Thyroid gland (tissue), 4 donors: Measurements from ENCODE around the gene SCN3A. TPM values are rescaled to one million over a fixed set of nuclear protein-coding genes. Genes with fewer than 3 reads are reported as not detected.

Source experiments
- DNase-seq, 2 donors: peaks; one replicate each; pipeline ENCODE4 v3.0.0-alpha.2; 2019
- H3K27ac ChIP-seq, 3 donors: fragments of 200-600 bp; sonication (generic); 1 replicate in 2 of 3; 2 replicates in 1 of 3; pipeline ENCODE4 v1.5.1; 2016 to 2019; ENCODE audit warnings: mild to moderate bottlenecking in 1 of 3, moderate library complexity in 1 of 3
- H3K27me3 ChIP-seq: fragments of 200-600 bp; sonication (generic); one replicate; pipeline ENCODE4 v1.5.1; 2019
- H3K36me3 ChIP-seq, 2 donors: fragments of 200-600 bp; sonication (generic); one replicate each; pipeline ENCODE4 v1.5.1; 2016 to 2019
- H3K4me1 ChIP-seq, 2 donors: fragments of 200-600 bp; sonication (generic); one replicate each; pipeline ENCODE4 v1.5.1; 2017 to 2019
- H3K4me3 ChIP-seq, 3 donors: fragments of 200-600 bp; sonication (generic); replicated peaks in 1 of 3; 1 replicate in 2 of 3; 2 replicates in 1 of 3; pipeline ENCODE4 v1.5.1; 2016; ENCODE audit warnings: mild to moderate bottlenecking in 1 of 3
- H3K9me3 ChIP-seq: fragments of 200-600 bp; sonication (generic); one replicate; pipeline ENCODE4 v1.5.1; 2017
- POLR2A ChIP-seq, 2 donors: fragments of 450-650 bp; IDR thresholded peaks; one replicate each; pipeline ENCODE4 v1.6.1; 2017; ENCODE audit warnings: antibody characterized with exemption in 2 of 2, mild to moderate bottlenecking in 2 of 2, moderate library complexity in 1 of 2
- WGBS, 2 donors: methylation state at CpG; one replicate each; pipeline ENCODE4 v1.1.5; 2017; 5-methylcytosine and 5-hydroxymethylcytosine counted together
- intact Hi-C: fragments of 100-400 bp; cut with DNase I; formaldehyde crosslinking; loops from one replicate; pipeline ENCODE4 v1.15.1; 2023
- total RNA-seq, 4 donors: library from RNA; depleted of rRNA; stranded (reverse); fragments of >200 nt; gene quantifications; one replicate each; pipeline ENCODE4 v1.2.3, GENCODE V29; 2016
- TF ChIP-seq, protein P1 (sequence below), 6 experiments: fragments of 200-600 bp in 3 of 6; fragments of 450-650 bp in 3 of 6; sonication (generic) in 3 of 6; IDR thresholded peaks; one replicate each; pipeline ENCODE4 v1.5.1; 2016 to 2019; ENCODE audit warnings: antibody characterized with exemption in 6 of 6, mild to moderate bottlenecking in 2 of 6, inconsistent platforms in 1 of 6, moderate library complexity in 1 of 6

Gene SCN3A
- 10 to 100 TPM in 1 of 4 donors, 1 to 10 TPM in 3; 3.0 to 12.5 (median 4.1) TPM for total RNA-seq

DNA sequence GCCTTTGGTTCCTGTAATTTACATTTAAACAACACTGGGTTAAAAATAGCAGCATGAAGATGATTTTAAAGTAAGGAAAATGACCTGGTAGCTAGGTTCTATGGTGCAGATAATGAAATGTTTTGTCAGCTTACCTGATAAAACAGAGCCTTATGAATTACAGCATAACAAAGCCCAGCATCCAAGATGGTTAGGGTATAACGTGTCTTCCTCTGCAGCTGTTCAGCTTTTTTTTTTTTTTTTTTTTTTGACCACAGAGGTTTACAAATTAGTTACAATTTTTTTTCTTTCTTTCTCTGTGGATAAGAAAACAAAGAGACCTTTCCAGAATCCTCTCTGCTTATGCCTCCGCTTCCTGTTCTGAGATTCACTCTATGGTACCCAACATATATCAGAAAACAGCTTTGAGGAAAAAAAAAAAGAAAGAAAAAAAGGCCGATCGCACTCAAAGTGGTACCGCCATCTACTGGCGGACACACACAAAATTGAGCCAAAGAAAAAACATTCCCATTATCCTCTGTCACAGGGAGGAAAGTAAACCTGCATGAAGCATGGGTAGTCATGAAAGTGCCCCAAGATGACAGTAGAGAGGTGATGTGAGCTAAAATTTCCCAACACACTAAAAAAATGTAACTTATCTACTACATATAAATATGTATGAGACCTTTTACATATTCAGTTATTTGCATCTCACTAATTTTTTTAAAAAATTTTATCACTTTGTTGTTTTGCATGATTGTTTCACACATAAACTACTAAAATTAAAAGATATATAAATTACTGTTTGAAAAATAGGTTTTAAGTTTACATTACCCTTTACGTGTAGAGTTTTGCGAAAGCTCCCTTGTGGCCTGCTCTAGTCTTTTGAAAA lies at the start of gene SCN3A:
TSS of gene SCN3A (minus strand) at position 362 of the 871 bp plus-strand sequence. CDS start 27,656 bp downstream, outside the sequence.
- Histone ChIP-seq H3K4me1 (no peaks in the 10 kb centered on the region), H3K9me3 (no peaks in the 10 kb centered on the region), H3K27ac (no peak within 1 kb of the TSS), H3K36me3 (no peaks in the 10 kb centered on the region), H3K27me3 (no peaks in the 10 kb centered on the region), H3K4me3 (no peak within 1 kb of the TSS)
- TF ChIP-seq, protein P1, sequence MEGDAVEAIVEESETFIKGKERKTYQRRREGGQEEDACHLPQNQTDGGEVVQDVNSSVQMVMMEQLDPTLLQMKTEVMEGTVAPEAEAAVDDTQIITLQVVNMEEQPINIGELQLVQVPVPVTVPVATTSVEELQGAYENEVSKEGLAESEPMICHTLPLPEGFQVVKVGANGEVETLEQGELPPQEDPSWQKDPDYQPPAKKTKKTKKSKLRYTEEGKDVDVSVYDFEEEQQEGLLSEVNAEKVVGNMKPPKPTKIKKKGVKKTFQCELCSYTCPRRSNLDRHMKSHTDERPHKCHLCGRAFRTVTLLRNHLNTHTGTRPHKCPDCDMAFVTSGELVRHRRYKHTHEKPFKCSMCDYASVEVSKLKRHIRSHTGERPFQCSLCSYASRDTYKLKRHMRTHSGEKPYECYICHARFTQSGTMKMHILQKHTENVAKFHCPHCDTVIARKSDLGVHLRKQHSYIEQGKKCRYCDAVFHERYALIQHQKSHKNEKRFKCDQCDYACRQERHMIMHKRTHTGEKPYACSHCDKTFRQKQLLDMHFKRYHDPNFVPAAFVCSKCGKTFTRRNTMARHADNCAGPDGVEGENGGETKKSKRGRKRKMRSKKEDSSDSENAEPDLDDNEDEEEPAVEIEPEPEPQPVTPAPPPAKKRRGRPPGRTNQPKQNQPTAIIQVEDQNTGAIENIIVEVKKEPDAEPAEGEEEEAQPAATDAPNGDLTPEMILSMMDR (IDR thresholded peaks at IDR 0.05): peak in 3 of 6 experiments; percentile 19 to 59 (median 50)
- no peak for TF ChIP-seq POLR2A (IDR thresholded peaks at IDR 0.05)
- 22 to 25% methylated on average over 8 of the region's 8 CpGs for WGBS, 2 donors
- peak; percentile 5 to 12 for DNase-seq
- intact Hi-C loops: no loop called here

DNA sequence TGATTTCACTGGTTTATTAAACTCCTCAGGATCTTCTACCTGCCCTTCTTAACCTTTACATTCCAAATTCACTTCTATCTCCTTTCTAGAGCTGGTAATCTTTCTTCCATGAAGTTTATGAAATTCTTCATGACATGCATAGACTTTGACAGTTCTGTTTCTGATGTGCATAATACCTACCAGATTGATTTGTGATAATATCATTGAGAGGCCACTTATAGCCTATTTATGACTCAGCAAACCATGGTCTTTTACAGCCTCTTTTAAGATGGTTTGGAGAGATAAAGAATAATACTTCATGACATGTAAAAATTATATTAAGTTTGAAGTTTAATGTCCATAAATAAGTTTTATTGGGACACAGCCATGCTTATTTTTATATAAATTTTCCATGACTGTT lies 49.3 kb upstream of the SCN3A start:
- Histone ChIP-seq H3K36me3 (no peaks in the 10 kb centered on the region), H3K4me3 (no peak overlapping the region), H3K27ac (no peak overlapping the region), H3K9me3 (no peaks in the 10 kb centered on the region), H3K27me3 (no peaks in the 10 kb centered on the region), H3K4me1 (no peaks in the 10 kb centered on the region)
- intact Hi-C loops: no loop called here
- no peak for DNase-seq
- no peak for TF ChIP-seq POLR2A (IDR thresholded peaks at IDR 0.05)
- TF ChIP-seq, protein P1 (IDR thresholded peaks at IDR 0.05): no peak

DNA sequence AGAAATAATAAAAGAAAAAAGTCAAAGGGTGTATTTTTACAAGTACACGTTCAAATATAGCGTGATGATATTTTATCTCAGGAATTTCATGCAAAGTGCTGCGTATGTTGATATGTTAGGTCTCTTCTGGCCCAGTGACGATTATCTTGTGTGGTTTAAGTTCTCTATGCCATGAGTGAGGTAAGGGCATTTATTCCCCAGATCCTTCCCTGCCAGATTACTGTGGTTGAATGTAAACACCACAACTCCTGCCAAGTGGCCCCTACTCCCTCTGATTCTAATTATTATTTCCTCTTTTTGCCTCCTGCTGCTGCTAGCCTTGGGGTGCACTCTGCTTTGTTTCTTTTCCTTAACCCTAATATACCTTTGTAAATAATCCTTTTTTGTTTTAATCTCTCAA lies 47.5 kb upstream of the SCN3A start:
- Histone ChIP-seq H3K9me3 (no peaks in the 10 kb centered on the region), H3K27me3 (no peaks in the 10 kb centered on the region), H3K4me3 (no peak overlapping the region), H3K4me1 (no peaks in the 10 kb centered on the region), H3K27ac (no peak overlapping the region), H3K36me3 (no peaks in the 10 kb centered on the region)
- WGBS, 2 donors: 86 to 89% methylated on average over 4 of the region's 4 CpGs
- DNase-seq: no peak
- intact Hi-C loops: no loop called here
- TF ChIP-seq POLR2A (IDR thresholded peaks at IDR 0.05): no peak
- TF ChIP-seq, protein P1 (IDR thresholded peaks at IDR 0.05): no peak

DNA sequence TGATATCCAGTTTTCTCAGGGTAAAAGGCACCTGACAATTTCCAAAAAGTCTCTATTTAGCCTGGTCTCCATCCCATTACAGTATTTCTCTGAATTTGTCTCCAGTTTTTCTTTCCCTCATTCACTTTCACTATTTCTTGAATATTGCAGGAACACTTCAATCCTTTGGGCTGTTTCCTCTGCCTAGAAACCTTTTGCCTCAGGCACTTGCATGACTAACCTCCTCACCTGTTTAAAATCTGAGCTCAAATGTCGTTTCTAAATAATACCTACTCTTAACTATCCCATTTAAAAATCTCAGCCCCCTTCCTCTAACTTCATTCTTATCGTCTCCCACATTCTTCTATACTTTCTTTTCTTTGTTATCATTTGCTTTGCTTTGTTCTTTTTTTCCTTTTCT lies 44.4 kb upstream of the SCN3A start:
- no peak overlapping the region for H3K4me3 ChIP-seq
- WGBS, 2 donors: 55 to 56% methylated on average over 2 of the region's 2 CpGs
- intact Hi-C loops: no loop called here

More for the DNA sequence above, 44.4 kb upstream of the SCN3A start:
- TF ChIP-seq, protein P1 (IDR thresholded peaks at IDR 0.05): no peak
- TF ChIP-seq POLR2A (IDR thresholded peaks at IDR 0.05): no peak
- Histone ChIP-seq H3K36me3 (no peaks in the 10 kb centered on the region), H3K27ac (no peak overlapping the region), H3K27me3 (no peaks in the 10 kb centered on the region), H3K9me3 (no peaks in the 10 kb centered on the region), H3K4me1 (no peaks in the 10 kb centered on the region)
- DNase-seq: no peak
